Kidney epithelial cell (primary cell): Measurements from ENCODE around the gene ALDOB. TPM values are rescaled to one million over a fixed set of nuclear protein-coding genes. Genes with fewer than 3 reads are reported as not detected.

Experiments used
- DNase-seq: peaks from one replicate; pipeline ENCODE4 v3.0.0-alpha.2; 2010; ENCODE audit warnings: low read depth
- H3K27me3 ChIP-seq: 2 replicates; pipeline ENCODE4 v1.6.0; 2011; ENCODE audit warnings: low read length; ENCODE audit not compliant: control insufficient read depth, insufficient read depth
- H3K36me3 ChIP-seq: 2 replicates; pipeline ENCODE4 v1.5.1; 2011; ENCODE audit warnings: low read length; ENCODE audit not compliant: control insufficient read depth, insufficient read depth
- H3K4me3 ChIP-seq: 2 replicates; pipeline ENCODE4 v1.5.1; 2011; ENCODE audit warnings: low read depth, mild to moderate bottlenecking, control low read depth, low read length
- total RNA-seq: library from RNA; depleted of rRNA; stranded (reverse); fragments of >200 nt; gene quantifications from 2 replicates; pipeline ENCODE4 v1.2.3, GENCODE V29; 2015
- TF ChIP-seq, protein P1 (sequence below): IDR thresholded peaks from 2 replicates; pipeline ENCODE4 v1.5.1; 2011; ENCODE audit warnings: mild to moderate bottlenecking, moderate library complexity, low read length, control low read depth, inconsistent platforms; ENCODE audit not compliant: insufficient read depth, poor library complexity, severe bottlenecking

Gene ALDOB
- total RNA-seq, 1 donor from 2014 or later, result not detected

DNA sequence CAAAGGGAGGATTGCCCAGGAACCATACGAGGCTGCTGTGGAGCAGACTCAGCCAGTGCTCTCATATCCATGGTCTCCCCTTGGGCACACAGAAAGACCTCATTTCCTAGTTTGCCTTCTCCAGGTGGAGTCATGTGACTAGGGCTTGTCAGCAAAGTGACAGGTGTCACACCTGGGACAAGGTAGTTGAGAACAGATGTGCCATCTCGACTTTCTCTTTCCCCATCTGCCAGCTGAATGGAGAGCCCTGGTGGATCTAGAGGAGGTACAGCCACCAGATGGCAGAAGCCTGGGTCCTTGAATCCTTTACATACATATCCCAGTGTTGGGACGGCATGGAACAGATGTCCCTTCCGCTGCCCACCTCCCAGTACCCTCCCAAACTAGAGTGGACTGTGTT is 42.9 kb upstream of the ALDOB start:
- DNase-seq, result no peak
- H3K4me3 ChIP-seq, result no peak overlapping the region
- no peaks in the 10 kb centered on the region for H3K27me3 ChIP-seq
- TF ChIP-seq, protein P1, sequence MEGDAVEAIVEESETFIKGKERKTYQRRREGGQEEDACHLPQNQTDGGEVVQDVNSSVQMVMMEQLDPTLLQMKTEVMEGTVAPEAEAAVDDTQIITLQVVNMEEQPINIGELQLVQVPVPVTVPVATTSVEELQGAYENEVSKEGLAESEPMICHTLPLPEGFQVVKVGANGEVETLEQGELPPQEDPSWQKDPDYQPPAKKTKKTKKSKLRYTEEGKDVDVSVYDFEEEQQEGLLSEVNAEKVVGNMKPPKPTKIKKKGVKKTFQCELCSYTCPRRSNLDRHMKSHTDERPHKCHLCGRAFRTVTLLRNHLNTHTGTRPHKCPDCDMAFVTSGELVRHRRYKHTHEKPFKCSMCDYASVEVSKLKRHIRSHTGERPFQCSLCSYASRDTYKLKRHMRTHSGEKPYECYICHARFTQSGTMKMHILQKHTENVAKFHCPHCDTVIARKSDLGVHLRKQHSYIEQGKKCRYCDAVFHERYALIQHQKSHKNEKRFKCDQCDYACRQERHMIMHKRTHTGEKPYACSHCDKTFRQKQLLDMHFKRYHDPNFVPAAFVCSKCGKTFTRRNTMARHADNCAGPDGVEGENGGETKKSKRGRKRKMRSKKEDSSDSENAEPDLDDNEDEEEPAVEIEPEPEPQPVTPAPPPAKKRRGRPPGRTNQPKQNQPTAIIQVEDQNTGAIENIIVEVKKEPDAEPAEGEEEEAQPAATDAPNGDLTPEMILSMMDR, result no peak
- H3K36me3 ChIP-seq, result no peaks in the 10 kb centered on the region

GRCh38 chr9:101477736-101478135 is 42.2 kb upstream of the ALDOB start:
- no peak overlapping the region for H3K4me3 ChIP-seq
- TF ChIP-seq, protein P1, result no peak
- H3K36me3 ChIP-seq, result no peaks in the 10 kb centered on the region
- no peak for DNase-seq
- no peaks in the 10 kb centered on the region for H3K27me3 ChIP-seq

GRCh38 chr9:101477214-101477613 is 41.6 kb upstream of the ALDOB start:
- no peak for DNase-seq
- H3K27me3 ChIP-seq, result no peaks in the 10 kb centered on the region
- TF ChIP-seq, protein P1, result no peak

DNA sequence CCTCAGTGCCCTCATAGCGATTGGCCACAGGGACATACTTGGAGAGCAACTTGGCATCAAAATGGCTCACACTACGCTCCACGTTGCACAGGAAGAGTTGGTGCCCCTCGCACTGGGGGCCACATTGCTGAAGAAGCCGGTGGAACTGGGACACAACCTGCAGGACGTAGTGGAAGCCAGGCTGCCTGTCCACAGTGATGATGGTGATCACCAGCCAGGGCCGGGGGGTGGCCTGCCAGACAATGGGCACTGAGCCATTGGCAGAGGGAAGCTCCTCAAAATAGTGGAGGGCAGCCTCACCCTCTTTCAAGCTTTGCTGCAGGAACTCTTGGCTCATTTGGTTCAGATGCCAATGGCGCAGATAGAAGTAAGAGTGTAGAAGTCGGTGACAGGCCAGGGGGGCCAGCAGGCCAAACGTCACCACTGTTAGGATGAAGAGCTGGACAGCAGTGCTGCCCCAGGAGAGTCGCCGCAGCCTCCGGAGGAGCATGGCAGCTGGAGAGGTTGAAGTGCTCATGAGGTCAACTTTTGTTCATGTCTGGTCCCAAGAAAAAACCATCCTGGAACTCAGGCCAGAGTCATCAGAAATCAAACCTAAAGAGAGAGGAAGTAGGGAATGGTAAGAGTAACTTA is 41.1 kb upstream of the ALDOB start:
- TF ChIP-seq, protein P1, result no peak
- Histone ChIP-seq H3K36me3 (no peaks in the 10 kb centered on the region), H3K27me3 (no peaks in the 10 kb centered on the region), H3K4me3 (no peak overlapping the region)
- DNase-seq, result no peak

More at GRCh38 chr9:101477214-101477613, 41.6 kb upstream of the ALDOB start:
- H3K4me3 ChIP-seq, result no peak overlapping the region
- no peaks in the 10 kb centered on the region for H3K36me3 ChIP-seq

GRCh38 chr9:101472891-101473290 is 37.3 kb upstream of the ALDOB start:
- no peak for DNase-seq
- Histone ChIP-seq H3K36me3 (no peaks in the 10 kb centered on the region), H3K4me3 (no peak overlapping the region), H3K27me3 (no peaks in the 10 kb centered on the region)
- TF ChIP-seq, protein P1, result no peak

- Histone ChIP-seq H3K4me3 (no peak overlapping the region), H3K27me3 (no peaks in the 10 kb centered on the region), H3K36me3 (no peaks in the 10 kb centered on the region)
- TF ChIP-seq, protein P1, result no peak
- no peak for DNase-seq
Observed at GRCh38 chr9:101470929-101471328, 35.4 kb upstream of the ALDOB start.
